Fibroblast of villous mesenchyme (primary cell): ENCODE measurements around the gene NDUFA13. TPM values are rescaled to one million over a fixed set of nuclear protein-coding genes. Genes with fewer than 3 reads are reported as not detected.
"Not testable (repeated sequence)": the region's sequence is repeated elsewhere in the genome, so short reads cannot be mapped to it uniquely, and the experiment has no call there.

Source experiments
- DNase-seq: peaks from one replicate; pipeline ENCODE4 v3.0.0-alpha.2; 2010; ENCODE audit warnings: low read depth
- H3K4me3 ChIP-seq: 2 replicates; pipeline ENCODE4 v1.5.1; 2011; ENCODE audit warnings: low read depth, mild to moderate bottlenecking, low read length
- total RNA-seq: library from RNA; depleted of rRNA; stranded (reverse); fragments of >200 nt; gene quantifications from 2 replicates; pipeline ENCODE4 v1.2.3, GENCODE V29; 2012
- TF ChIP-seq, protein P1 (sequence below): IDR thresholded peaks from 2 replicates; pipeline ENCODE4 v1.5.1; 2012; ENCODE audit warnings: low read depth, mild to moderate bottlenecking, low read length; ENCODE audit not compliant: insufficient read depth

The NDUFA13 gene
- 199 and 205 TPM in 2 replicates for total RNA-seq

DNA sequence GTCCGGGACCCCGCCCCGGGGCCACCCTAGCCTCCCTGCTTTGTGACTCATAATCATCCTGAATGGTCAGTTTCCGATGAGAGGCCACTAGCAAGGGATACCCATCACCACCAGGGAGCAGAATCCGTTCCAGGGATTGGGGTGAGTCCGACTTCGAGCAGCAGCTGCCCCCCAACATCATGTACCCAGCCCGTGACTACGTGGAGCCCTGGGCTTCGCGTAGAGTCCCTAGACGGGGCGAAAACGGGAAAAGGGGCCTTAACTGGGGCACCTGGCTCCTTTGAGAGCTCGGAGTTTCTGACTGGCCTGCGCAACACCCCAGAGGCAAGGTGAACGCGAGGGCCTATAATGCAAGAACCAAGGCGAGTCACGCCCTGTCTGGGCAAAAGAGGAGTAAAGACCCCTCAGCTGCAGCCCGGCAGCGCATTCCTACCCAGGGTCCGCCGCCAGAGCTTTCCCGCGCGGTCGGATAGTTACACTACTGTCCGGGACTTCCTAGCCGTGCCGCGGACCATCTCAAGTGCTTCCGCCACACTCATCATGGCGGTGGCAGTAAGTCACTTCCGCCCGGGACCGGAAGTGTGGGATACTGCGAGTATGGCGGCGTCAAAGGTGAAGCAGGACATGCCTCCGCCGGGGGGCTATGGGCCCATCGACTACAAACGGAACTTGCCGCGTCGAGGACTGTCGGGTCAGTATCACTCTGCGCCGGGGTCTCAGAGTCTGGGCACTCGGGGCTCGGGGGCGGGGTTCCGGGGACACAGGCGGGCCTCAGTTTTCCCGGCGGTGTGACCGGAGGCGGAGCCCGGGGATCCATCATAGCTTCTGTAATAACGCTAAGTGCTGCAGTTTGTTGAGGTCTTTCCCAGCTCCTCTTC, at the start of gene NDUFA13:
Gene NDUFA13, plus strand, starts transcription at position 584 of the 878 bp plus-strand sequence. Its CDS starts 14 bp downstream, at position 598.
- TF ChIP-seq, protein P1, sequence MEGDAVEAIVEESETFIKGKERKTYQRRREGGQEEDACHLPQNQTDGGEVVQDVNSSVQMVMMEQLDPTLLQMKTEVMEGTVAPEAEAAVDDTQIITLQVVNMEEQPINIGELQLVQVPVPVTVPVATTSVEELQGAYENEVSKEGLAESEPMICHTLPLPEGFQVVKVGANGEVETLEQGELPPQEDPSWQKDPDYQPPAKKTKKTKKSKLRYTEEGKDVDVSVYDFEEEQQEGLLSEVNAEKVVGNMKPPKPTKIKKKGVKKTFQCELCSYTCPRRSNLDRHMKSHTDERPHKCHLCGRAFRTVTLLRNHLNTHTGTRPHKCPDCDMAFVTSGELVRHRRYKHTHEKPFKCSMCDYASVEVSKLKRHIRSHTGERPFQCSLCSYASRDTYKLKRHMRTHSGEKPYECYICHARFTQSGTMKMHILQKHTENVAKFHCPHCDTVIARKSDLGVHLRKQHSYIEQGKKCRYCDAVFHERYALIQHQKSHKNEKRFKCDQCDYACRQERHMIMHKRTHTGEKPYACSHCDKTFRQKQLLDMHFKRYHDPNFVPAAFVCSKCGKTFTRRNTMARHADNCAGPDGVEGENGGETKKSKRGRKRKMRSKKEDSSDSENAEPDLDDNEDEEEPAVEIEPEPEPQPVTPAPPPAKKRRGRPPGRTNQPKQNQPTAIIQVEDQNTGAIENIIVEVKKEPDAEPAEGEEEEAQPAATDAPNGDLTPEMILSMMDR = no peak
- peak within 1 kb of the TSS; percentile 95 for H3K4me3 ChIP-seq
- DNase-seq = peak; percentile 93

DNA sequence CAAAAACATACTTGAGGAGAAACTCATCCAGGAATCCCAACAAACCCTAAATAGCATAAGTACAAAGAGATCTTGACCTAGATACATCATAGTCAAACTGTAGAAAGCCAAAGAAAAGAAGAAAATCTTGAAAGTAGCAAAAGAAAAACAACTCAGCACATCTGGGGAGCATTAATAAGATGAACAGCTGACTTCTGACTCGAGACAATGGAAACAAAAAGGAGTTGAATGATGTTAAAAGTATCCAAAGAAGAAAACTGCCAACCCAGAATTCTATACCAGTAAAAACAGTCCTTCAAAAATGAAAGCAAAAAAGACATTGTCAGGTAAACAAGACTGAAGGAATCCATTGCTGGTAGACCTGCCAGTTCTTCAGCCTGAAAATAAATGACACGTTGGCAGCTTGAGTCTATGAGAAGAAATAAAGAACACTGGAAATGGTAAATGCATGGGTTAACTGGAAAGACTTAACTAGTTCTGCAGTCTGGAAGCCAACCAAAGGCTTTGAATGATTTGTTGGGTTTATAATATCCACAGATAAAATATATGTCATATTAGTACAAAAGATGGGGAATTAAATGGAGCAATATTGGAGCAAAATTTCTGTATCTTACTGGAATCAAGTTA, 47.5 kb upstream of the NDUFA13 start:
- TF ChIP-seq, protein P1 = no peak
- DNase-seq = no peak
- no peak overlapping the region for H3K4me3 ChIP-seq

DNA sequence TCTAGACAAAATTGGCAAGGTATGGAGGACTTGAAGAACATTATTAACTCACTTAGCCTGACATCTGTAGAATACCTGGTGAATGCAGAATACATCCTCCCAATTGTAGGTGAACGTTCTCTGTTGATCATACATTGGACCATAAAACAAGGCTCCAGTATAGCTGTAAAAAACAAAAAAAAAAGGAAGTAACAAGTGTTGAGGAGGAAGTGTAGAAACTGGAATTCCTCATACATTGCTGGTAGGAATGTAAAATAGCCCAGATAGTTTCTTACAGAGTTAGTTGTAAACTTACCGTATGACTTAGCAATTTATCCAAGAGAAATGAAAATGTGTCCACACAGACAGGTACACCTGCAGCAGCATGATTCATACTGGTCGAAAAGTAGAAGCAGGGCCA, 45.4 kb upstream of the NDUFA13 start:
- TF ChIP-seq, protein P1 = no peak
- no peak for DNase-seq
- H3K4me3 ChIP-seq = no peak overlapping the region

DNA sequence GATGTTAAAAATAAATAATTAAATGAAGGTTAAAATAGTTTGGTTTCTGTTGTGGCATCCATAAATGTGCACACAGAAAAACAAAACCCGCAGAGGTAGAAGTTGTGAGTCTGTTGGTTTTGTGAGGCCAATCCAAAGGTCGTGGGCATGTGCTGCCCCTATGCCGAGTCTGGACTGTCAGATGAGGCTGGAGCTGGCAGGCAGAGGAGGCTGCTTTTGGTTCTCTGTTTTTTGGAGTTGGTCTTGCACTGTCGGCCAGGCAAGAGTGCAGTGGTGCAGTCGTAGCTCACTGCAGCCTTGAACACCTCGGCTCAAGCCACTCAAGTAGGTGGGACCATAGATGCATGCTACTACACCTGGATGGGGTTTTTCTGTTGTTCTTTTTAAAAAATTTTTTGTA, 44.3 kb upstream of the NDUFA13 start:
- no peak overlapping the region for H3K4me3 ChIP-seq
- no peak for DNase-seq
- TF ChIP-seq, protein P1 = no peak

DNA sequence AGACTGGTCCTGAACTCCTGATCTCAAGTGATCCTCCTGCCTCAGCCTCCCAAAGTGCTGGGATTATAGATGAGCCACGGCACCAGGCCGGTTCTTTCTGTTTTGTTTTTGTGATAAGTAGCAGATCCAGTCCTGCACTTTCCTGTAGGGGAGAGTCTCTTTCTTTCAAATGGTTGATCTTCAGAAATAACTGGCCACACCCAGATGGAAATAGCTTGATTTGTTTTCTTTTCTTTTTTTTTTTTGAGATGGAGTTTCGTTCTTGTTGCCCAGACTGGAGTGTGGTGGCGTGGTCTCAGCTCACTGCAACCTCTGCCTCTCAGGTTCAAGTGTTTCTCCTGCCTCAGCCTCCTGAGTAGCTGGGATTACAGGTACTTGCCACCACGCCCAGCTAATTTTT, 43.9 kb upstream of the NDUFA13 start:
- DNase-seq, H3K4me3 ChIP-seq: not testable (repeated sequence)

DNA sequence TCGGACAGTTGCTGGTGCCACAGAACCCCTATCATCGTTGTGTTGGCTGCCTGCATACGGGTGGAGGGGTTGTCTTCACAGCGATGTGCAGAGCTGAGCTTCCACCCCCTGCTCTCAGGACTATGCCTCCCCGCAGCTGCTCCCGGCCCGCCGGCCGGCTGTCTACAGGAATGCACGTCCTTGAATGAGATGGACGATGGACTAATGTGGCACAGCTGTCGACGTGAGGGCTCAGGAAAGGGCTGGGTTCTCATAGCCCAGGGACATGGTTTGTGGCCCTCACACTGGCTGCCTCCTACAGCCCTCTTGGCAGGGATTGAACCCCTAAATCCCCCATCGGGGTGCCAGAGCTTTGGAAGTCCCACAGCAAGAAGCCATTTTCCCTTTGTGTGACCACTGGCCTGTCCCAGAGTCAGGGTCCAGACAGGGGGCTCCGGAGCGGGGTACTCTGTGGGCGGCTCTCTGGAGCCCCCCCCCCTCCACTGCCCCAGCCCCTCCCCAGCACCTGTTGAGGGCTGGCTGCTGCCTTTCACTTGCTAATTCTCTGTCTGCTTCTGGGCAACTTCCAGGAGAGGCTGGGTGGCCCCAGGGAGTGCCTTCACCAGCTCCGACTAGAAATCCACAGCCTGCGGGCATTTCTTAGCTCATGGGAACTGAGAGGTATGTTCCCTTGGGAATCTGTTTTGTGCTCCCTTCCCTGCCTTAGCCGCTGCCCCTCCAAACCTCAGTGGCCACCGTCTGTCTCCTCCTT, 40.8 kb upstream of the NDUFA13 start:
- no peak for DNase-seq
- TF ChIP-seq, protein P1 = no peak
- no peak overlapping the region for H3K4me3 ChIP-seq
